Bronchial epithelial cell (primary cell): Measurements from ENCODE around the gene GAK. TPM values are rescaled to one million over a fixed set of nuclear protein-coding genes. Genes with fewer than 3 reads are reported as not detected.

Experiments used
- DNase-seq: peaks from one replicate; pipeline ENCODE4 v3.0.0-alpha.2; 2010; ENCODE audit warnings: low read depth
- FAIRE-seq: peaks from 2 replicates; lab custom pipeline; 2011; peaks lifted over from hg19 to GRCh38; lab: Jason Lieb, UNC
- H3K27me3 ChIP-seq: 2 replicates; pipeline ENCODE4 v1.5.1; 2011; ENCODE audit warnings: low read length; ENCODE audit not compliant: control insufficient read depth, insufficient read depth
- H3K36me3 ChIP-seq: 2 replicates; pipeline ENCODE4 v1.5.1; 2011; ENCODE audit warnings: low read length; ENCODE audit not compliant: control insufficient read depth, insufficient read depth
- H3K4me3 ChIP-seq: 2 replicates; pipeline ENCODE4 v1.5.1; 2011; ENCODE audit warnings: mild to moderate bottlenecking, low read depth, low read length, control low read depth
- CTCF ChIP-seq: IDR thresholded peaks from 2 replicates; pipeline ENCODE4 v1.5.1; 2011; ENCODE audit warnings: mild to moderate bottlenecking, moderate library complexity, low read length, control low read depth, inconsistent platforms; ENCODE audit not compliant: insufficient read depth, severe bottlenecking
- total RNA-seq: library from RNA; depleted of rRNA; stranded (reverse); fragments of >200 nt; gene quantifications from 2 replicates; pipeline ENCODE4 v1.2.1, GENCODE V29; 2014

Gene GAK
- total RNA-seq, 1 donor from 2014 or later = 52.9 TPM

- peak; percentile 78 for DNase-seq
- H3K4me3 ChIP-seq = no peak overlapping the region
- peak; percentile 76 for FAIRE-seq
- peaks cover 16% of the 10 kb centered on the region for H3K36me3 ChIP-seq
- no peak for TF ChIP-seq CTCF
- H3K27me3 ChIP-seq = no peaks in the 10 kb centered on the region
Measured at GRCh38 chr4:912548-913279, 19.4 kb downstream of the GAK start.

GRCh38 chr4:911871-912490 lies 20.1 kb downstream of the GAK start:
- DNase-seq (no peak), FAIRE-seq (no peak)
- H3K4me3 ChIP-seq = no peak overlapping the region
- TF ChIP-seq CTCF = no peak
- peaks cover 18% of the 10 kb centered on the region for H3K36me3 ChIP-seq
- H3K27me3 ChIP-seq = no peaks in the 10 kb centered on the region

- no peak for FAIRE-seq
- H3K36me3 ChIP-seq = peaks cover 22% of the 10 kb centered on the region
Measured at GRCh38 chr4:911221-911751, 20.8 kb downstream of the GAK start.

GRCh38 chr4:910366-911091 lies 21.6 kb downstream of the GAK start:
- H3K36me3 ChIP-seq = peaks cover 23% of the 10 kb centered on the region
- DNase-seq = no peak

More at GRCh38 chr4:911221-911751, 20.8 kb downstream of the GAK start:
- TF ChIP-seq CTCF = no peak
- no peak for DNase-seq
- Histone ChIP-seq H3K4me3 (no peak overlapping the region), H3K27me3 (no peaks in the 10 kb centered on the region)

GRCh38 chr4:909821-910220 lies 22.3 kb downstream of the GAK start:
- Histone ChIP-seq H3K36me3 (peaks cover 23% of the 10 kb centered on the region), H3K27me3 (no peaks in the 10 kb centered on the region), H3K4me3 (no peak overlapping the region)
- FAIRE-seq = no peak
- DNase-seq = no peak
- TF ChIP-seq CTCF = no peak

More at GRCh38 chr4:910366-911091, 21.6 kb downstream of the GAK start:
- no peak for TF ChIP-seq CTCF
- no peaks in the 10 kb centered on the region for H3K27me3 ChIP-seq
- FAIRE-seq = no peak
- no peak overlapping the region for H3K4me3 ChIP-seq
